ENCODE results near the gene DCT.

The DCT gene

GRCh38 chr13:94390881-94391280 is 88.6 kb downstream of the DCT start:
- DNase-seq: no peak

- no peak for DNase-seq
Observed at GRCh38 chr13:94389604-94390351, 89.7 kb downstream of the DCT start.

GRCh38 chr13:94387047-94387446 is 92.4 kb downstream of the DCT start:
- DNase-seq: no peak
